ENCODE measurements around the gene HTR1D.

Gene HTR1D

DNA sequence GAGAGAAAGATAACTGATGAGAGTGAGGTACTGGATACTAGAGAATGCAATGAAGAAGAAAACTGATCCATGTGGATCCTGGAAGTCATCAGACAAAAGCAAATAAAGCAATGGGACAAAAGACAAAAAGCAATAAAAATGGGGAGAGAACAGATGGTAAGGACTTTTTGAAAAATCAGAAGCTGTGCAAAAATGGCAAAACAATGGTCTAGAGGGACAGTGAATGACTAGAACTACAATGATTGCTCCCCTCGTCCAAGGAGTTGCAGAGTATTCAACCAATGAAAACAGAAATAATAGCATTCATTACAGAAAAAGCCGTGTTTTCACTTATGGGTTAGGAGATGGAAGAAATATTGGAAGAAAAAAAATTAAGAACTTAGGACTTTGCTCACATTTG is 67.2 kb downstream of the HTR1D start:
- DNase-seq (ENCODE audit: low read depth), result no peak

DNA sequence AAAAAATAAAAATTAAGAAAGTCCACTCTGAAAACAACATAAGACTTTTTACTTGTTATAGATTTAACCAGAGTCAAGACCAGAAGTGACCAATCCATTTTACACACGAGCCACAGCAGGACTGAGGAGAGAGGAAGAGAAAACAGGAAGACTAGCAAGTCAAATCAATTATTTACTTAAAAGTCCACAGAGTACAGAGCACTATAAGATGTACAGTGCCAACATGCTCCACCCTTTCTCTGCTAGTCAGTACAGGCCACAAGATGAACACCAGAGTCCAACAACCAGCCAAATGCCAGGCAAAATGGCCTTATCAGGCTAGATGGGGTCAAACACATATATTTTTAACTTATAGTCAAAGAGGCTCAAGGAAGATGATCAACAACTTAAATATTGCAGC is 68.2 kb downstream of the HTR1D start:
- no peak for DNase-seq (ENCODE audit: low read depth)

DNA sequence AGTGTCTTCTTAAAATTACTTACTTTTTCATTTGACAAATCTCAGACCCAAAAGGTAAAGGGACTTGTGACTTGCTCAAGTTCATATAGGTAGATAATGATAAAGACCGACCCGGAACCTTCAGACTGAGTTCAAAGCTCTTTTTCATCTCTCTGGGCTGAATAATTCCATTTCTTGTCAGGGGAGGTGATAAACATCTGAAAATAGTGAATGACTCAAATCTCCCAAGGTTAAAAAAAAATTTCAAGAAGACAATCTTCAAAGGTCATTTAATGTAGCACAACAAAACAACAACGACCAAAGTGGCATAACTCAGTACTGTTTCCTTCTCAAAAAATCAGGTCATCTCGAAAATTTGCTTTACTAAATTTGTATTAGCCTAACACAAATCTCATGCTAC is 69.2 kb downstream of the HTR1D start:
- no peak for DNase-seq (ENCODE audit: low read depth)

Measured in activated T-cell treated with anti-CD3 and anti-CD28 coated beads for 24 hours (primary cell).